ENCODE measurements around the gene SH3GL2.

SH3GL2 gene

GRCh38 chr9:17810728-17811571 is 232.1 kb downstream of the SH3GL2 start:
- no peak for DNase-seq (ENCODE audit: low read depth, low spot score)

DNA sequence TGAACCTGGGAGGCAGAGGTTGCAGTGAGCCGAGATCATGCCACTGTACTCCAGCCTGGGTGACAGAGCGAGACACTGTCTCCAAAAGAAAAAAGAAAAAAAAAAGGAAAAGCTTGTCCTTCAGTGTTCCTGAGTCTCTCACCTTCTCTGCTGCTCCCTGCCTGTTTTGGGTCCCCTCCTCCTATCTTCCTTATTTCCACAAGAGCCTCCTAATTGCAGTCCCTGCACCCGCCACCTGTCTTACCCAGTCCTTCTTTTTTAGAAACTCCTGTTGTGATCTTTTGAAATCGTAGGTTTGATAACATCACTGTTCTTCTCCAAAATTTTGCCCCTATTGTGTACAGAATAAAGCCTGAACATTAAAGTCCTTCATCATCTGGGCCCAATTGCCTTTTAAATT is 234.9 kb downstream of the SH3GL2 start:
- DNase-seq (ENCODE audit: low read depth, low spot score): no peak

GRCh38 chr9:17816431-17817027 is 237.7 kb downstream of the SH3GL2 start:
- DNase-seq (ENCODE audit: low read depth, low spot score): no peak

DNA sequence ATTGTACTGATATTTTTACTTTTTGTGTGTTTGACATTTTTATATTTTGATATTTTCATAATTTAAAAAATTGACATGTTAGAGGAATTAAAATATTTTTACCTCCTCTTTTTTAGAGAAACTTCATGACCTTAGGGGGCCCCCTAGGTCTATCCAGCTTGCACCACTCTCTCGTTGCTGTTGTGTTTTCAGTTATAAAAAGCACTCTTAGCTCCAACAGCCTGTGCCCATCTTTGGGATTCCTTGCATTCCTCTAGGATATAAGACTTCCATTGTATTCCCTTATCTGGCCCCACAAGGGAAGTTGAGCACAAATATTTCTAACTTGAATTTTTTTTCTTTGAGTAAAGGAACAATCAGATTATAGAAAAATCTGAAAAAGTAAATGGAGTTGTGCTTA is 245.3 kb downstream of the SH3GL2 start:
- no peak for DNase-seq (ENCODE audit: low read depth, low spot score)

DNA sequence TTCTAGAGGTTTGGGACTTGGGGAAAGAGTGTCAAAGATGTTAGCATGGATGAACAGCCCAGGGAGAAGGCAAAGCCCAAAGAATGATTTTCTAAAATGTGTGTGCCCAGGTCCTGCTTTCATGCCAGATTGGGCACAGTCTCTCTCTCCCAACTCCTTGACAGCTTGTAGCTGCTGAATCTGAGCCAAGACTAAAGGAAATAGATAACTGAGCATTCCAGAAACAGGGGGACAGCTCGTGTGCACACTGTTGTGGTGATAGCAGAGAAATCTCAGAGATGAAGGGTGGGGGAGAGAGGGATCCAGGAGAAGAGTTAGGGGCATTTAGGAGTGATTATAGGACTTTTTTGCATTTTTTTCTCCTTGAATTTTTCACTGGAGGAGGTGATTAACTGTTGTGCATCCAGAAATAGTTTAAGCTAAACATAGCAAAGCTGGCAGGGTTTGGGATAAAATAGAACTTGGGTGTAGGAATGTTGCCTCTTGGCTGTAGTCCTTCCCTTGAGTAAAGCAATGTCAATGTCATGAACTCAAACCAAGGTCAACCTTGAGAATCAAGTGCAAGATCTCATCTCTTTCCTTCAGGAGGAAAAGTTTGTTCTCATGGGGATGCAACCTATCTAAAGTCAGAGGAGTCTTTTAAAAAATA is 245.9 kb downstream of the SH3GL2 start:
- no peak for DNase-seq (ENCODE audit: low read depth, low spot score)

DNA sequence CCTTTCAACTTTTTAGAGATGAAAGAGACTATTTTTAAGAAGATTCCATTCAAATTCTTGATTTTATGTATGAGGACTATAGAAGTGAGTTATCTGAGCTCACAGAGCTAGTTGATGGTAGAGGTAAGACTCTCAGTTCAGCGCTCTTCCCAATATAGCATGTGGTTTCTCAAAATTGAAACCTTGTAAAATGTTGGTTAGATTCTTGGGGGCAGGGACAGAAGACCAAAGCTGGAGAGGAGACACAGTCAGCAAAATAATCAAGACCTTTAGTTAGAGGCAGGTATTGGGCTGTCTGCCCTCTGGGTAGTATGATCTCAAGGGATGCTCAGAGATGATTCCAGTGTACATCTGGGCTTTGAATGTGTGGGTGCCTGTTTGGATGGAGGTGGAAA is 246.4 kb downstream of the SH3GL2 start:
- no peak for DNase-seq (ENCODE audit: low read depth, low spot score)

- no peak for DNase-seq (ENCODE audit: low read depth, low spot score)
Measured at GRCh38 chr9:17829064-17829463, 250.2 kb downstream of the SH3GL2 start.

- no peak for DNase-seq (ENCODE audit: low read depth, low spot score)
Measured at GRCh38 chr9:17829812-17830385, 251.0 kb downstream of the SH3GL2 start.

GRCh38 chr9:17832812-17833211 is 253.9 kb downstream of the SH3GL2 start:
- DNase-seq (ENCODE audit: low read depth, low spot score): no peak

DNA sequence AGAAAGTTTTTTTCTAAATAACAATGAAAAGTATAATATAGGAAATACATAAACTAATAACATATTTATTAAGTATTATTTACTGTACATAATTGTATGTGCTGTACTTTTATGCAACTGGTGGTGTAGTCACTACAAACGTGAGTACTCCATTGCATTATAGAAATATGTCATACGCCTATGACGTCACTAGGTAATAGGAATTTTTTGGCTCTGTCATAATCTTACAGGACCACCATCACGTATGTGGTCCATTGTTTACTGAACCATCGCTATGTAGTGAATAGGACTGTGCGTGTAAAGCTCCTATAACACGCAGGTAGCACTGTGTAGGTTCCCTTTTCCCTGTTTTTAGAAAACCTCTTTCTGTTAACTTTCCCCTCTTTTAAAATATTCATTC is 255.0 kb downstream of the SH3GL2 start:
- DNase-seq (ENCODE audit: low read depth, low spot score): no peak

DNA sequence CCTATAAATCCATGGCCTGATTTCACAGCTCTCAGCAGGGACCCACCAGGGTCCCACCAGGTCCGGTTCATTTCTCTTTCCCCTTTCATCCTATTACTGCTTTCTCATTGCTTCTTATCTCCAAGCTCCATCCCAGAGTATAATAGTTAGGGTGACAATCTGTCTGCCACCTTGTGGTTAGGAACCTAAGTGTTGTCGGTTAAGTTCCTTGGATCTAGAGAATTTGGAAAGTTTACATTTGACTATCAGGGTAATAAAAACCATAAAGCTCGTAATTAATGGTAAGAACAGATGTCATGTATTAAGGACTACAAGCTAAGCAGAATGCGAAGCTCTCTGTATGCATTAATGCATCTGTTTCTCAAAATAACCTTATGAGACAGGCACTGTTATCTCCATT is 259.1 kb downstream of the SH3GL2 start:
- no peak for DNase-seq (ENCODE audit: low read depth, low spot score)

DNA sequence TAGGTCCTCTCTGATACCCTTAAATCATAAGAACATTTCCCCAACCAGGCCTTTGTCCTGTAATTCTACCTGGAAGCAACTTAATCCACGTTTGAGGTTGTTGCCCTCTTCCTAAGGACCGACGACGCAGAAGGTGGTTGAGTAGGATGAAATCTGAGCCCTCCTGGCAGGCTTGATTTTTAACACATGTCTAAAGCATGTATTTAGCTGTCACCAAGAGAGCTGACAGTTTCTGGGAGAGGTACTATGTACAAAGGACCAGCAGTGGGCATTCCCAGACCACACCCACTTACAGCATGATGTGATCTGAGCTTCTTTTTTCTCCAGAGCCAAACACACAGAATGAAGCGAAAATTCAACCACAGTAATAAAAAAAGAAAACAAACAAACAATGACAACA is 260.9 kb downstream of the SH3GL2 start:
- no peak for DNase-seq (ENCODE audit: low read depth, low spot score)

DNA sequence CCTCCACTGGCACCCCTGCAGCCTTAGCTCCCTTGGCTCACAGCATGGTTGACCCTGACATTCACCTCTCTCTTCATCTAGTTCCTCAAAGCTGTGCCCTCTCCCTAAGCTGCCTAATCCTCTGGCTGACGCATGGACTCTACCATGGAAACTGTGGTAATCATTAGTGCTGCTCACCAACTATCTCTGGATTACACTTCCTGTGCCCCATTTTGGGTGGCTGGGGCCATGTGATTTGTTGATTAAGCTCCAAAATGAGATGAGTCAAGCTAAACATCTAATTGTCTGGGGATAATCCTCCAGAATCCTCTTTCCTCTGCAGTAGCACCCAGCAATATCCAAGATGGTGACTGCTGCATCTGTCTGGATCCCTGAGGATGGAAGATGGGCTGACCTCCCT is 264.4 kb downstream of the SH3GL2 start:
- DNase-seq (ENCODE audit: low read depth, low spot score): no peak

Data from iPS DF 19.7 (cell line).